ENCODE measurements around the gene PCNX2.

- TF ChIP-seq CTCF (IDR thresholded peaks at IDR 0.05) (no peak), ZFX (IDR thresholded peaks at IDR 0.05; ENCODE audit: borderline replicate concordance) (no peak)
Observed at GRCh38 chr1:233316473-233316872, 20.9 kb upstream of the PCNX2 start.

Measured in 22Rv1 (cell line).